Hindlimb muscle (tissue), 1 donor: ENCODE results near the gene GRIA1. TPM values are rescaled to one million over a fixed set of nuclear protein-coding genes. Genes with fewer than 3 reads are reported as not detected.

Source experiments
- DNase-seq: peaks from one replicate; pipeline ENCODE4 v3.0.0-alpha.2; 2013
- polyA plus RNA-seq: library from polyadenylated mRNA; unstranded; fragments of 120-200 nt; gene quantifications from one replicate; pipeline ENCODE4 v1.2.1, GENCODE V29; 2013; ENCODE audit not compliant: insufficient read length

GRIA1 gene
- polyA plus RNA-seq, 1 donor = 0.28 TPM

- no peak for DNase-seq
Measured at GRCh38 chr5:153500178-153500577, 9.7 kb downstream of the GRIA1 start.

DNA sequence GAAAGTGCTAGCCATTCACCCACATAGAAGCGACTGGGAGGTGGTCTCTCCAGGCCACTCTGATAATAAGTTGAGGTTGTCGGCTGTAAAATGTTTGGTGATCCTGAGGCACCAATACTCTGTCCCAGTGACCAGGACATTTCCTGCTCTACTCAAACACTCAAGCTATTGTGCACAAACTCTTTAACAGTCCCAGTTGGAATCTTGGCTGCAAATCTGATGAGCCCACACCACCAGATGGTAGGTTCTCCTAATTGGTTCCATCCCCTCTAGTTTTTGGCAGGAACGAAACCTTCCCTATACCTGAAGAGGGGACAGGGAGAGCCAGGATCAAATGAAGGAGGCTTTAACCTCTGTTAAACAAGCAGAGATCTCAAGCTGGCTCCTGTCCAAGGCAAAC is 14.3 kb downstream of the GRIA1 start:
- no peak for DNase-seq

DNA sequence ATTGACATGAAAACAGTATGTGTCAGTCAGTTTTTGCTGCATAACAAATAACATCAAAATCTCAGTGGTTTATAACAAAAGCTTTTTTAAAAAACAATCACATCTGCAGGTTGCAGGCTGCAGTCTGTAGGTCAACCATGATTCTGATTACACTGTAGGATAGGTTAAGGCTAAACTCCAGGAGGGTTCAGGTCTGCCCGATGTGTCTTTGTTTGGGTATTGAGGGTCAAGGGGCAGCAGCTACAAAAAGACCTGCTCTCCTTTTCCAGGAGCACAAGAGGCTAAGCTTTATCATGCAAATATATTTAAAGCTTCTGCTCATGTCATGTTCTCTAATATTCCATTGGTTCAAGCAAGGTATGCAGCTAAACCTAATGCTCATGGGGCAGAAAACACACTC is 18.2 kb downstream of the GRIA1 start:
- no peak for DNase-seq

GRCh38 chr5:153511622-153512021 is 21.2 kb downstream of the GRIA1 start:
- DNase-seq = no peak

- peak; percentile 6 for DNase-seq
Measured at GRCh38 chr5:153513156-153513555, 22.7 kb downstream of the GRIA1 start.

DNA sequence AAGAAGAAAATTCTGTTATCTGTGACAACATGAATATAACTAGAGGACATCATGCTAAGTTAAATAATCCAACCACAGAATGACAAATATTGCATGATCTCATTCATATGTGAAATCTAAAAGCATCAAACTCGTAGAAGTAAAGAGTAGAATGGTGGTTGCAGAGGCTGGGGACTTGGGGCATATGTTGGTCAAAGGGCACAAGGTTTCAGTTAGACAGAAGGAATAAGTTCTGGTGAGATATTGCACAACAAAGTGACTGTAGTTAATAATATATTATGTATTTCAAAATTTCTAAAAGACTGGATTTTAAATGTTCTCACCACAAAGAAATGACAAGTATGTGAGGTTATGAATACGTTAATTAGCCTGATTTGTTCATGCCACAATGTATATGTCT is 24.8 kb downstream of the GRIA1 start:
- DNase-seq = no peak

DNA sequence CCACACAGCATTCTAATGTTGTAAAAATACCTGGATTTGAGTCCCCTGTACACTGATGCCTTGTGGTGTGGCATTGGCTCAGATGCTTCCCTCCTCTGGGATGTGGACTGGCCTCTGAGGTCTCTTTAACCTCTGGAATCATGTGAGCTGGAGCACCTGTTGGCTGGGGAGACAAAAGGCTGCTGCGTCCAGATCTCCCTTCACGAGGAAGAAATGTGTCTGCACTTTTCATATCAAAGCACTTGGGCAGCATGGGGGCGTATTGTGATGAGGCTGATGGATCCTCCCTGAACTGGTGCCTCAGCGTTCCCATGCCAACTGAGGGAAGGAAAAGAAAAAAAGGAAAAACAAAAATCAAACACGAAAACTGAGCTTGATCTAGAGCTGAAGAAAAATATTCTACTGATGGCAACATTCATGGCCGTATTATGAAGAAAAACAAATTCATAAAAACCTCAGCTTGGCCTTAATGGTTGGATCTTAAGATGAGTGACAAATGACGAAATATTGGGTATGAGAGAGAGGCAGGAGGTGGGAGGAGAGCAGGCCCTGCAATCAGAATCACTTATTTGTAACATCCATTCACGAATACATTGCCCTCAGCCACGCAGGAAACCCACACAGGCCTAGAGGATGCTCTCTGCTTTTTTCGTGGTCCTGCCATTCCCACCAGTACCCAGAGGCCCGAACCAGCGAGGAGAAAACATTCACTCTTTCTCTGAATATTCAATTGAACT is 26.2 kb downstream of the GRIA1 start:
- no peak for DNase-seq

DNA sequence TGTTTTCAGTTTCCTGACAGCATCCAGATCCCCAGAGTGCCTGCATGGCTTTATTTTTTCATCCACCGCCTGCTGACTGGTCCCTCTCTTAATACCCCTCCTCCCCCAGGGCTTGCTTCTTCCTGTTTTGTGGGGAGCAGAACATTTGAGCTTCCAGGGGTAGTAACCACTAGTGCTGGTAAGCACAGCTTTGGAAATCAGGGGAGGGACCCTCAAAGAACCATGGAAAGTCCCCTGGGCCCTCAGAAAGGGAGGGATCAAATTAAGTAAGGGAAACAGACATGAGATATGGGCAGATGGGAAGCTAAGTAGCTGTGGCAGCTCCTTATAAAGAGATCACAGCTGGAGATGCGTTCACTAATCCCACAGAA is 26.8 kb downstream of the GRIA1 start:
- no peak for DNase-seq

DNA sequence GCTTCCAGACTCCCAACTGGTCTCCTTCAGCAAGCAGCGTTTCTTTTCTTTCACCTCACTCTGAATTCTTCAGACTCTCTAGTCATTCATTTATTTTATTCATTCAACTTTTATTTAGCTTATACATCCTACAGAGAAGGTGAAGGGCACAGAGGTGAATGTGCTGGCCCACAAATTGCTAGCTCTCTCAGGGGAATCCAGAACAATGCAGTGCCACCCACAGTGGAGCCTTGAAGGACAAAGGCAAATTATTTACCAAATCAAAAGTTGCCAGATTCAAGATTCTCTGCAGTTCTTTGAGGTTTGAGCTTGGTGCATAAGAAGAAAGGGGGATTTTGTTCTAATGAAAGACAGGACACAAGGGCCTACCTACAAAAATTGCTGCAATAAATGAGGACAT is 29.7 kb downstream of the GRIA1 start:
- no peak for DNase-seq

DNA sequence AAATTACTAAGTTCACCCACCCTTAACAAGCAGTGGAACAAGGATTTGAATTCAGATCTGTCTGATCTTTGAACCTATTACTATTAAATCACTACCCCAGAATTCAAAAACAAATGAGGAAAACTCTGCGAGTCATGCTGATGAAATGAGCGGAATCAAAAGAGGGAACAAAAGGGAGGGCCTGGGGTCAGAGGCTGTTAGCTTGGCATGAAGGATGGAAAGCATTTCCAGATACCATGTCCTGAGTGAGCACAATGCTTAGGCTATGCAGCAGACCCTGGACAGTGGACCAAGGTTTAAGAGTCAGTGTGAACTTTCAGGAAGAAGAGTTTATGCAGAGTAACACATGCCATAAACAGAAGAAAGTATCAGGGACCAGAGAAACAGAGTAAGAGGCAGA is 30.5 kb downstream of the GRIA1 start:
- DNase-seq = no peak

DNA sequence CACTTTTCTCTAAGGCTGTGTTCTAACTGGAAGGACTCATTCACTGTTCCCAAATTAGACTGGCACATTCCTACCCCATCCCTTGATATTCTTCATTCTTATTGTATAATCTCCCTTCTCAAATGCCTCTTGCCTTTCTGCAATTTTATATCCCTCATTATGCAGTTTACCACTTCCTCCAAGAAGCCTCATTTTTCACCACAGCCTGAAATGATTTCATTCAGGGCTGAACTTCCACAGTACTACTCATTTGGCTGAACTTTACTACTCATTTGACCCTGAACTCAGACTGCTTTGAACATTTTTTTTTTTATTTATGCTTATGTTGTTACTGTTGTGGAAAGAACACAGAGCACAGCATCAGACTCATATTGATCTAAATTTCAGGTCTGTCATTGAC is 32.7 kb downstream of the GRIA1 start:
- no peak for DNase-seq

- DNase-seq = no peak
Measured at GRCh38 chr5:153523831-153524230, 33.4 kb downstream of the GRIA1 start.

DNA sequence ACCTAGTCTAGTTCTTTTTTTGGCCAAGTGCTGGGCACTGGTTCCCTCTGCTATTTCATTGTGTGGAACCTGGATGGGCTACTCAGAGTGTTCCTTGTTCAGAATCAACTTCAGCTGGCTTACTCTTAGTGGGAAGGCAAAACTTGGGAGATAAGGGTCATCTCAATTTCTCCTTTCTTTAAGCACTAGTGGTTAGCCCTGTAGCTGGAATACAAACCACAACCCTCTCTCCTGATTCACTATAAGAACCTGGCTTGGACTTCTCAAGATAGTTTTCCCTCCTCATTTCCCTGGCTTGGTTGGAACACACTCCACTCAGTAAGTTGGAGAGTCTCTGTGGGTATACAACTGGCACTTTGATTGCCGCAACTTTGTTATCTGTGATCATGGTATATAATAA is 35.1 kb downstream of the GRIA1 start:
- no peak for DNase-seq

DNA sequence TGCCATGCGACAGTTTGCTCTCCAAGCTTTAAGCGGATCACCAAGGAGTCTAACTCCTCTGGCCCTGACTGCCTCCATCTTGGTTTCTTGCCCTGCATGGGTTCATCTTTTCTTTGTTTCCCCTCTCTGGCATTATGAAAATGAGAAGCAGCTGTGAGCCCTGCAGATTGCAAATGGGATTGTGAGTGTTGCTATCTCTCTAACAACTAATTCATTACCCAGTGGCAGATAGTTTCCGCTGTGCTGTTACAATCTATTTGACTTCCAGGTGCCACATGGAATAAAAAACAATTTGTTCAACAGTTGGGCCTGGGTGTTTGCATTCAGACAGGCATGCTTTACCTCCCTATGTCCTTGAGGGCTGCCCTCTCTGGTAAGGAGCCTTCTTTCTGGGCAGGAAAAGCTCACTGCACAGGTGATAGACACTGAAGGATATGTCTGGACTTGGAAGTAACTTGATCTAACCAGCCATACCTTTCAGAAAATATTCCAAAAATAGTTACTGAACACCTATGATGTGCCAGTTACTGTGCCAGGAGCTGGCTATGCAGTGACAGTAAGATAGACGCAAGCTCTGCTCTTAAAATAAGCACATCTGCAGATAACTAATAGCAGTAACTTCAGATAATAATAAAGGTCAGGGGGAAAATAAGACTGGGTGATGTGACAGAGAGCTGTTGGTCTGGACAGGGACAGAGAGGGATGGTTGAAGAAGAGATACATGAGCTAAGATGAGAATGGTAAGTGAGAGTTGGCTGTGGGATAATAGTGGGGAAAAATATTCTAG is 40.1 kb downstream of the GRIA1 start:
- no peak for DNase-seq

- no peak for DNase-seq
Measured at GRCh38 chr5:153533546-153533945, 43.1 kb downstream of the GRIA1 start.

DNA sequence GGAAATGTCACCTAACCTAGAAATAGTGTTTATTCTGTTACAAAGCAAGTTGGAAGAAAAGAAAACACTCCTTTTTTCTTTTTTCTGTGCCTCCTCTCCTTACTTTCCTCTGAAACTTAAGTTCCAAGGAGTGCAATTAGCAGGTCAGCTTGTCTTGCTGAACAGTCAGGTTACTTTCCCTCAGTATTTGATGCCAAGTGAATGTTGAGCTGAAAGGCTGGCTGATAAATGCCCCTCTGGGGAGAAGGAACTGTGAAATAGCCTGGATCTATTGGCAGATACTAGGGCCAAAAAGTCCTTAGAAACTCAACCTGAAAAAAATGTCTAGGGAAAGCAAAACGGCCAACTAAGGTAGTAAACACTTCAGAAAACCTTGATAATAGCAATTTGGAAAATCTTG is 43.6 kb downstream of the GRIA1 start:
- no peak for DNase-seq

DNA sequence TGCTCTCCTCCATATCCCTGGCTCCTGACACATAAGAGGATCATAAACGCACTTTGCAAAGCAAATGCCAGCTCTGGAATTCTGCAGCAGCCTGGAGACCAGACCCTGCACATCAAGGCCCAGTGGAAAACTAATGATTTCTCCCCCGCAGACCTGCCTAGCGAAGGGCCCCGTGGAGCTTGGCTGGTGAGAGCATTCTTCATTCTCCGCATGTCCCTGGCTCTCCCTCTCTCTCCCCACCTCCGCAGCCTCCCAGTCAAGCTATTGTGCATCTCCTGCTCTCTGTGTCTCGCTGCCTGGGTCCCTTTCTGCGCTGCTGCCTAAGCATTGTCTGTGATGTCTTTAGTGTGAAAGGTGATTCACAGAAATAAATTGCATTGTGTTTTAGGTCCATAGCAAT is 46.7 kb downstream of the GRIA1 start:
- DNase-seq = no peak

DNA sequence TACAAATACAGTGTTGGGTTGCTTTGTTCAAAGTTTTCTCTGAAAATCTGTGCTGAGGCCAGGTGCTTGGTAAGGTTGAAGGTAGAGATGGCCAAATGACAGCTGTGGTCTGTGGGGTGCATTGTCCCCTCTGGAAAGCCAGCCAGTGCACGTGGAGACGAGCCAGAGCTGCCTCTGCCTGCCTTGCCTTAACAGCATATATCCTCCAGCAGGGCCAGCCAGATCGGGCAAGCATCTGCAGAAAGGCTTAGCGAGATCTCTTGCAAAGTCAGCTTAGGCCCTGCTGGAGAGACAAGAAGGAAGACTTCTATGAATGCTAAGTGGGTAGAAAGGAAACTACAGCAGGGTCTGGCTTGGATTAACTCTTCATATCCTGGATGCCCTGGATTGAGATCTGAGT is 49.5 kb downstream of the GRIA1 start:
- DNase-seq = no peak

DNA sequence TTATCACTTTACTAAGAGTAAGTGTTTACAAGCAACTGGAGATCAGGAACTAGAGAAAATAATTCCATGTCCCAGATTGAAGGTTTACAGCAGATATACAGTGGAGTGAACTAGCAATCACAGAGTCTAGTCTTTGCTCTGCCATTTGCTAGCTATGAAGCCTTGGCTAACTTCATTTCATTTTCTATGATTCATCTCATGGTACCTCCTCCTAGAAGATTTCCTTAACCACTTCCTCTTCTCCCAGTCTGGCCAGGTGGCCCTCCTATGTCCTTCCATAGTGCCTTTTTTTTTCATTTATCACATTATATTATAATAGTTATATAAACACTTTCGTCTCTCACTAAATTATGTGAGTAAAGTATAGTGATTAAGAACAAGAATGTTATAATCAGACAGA is 52.1 kb downstream of the GRIA1 start:
- DNase-seq = no peak

GRCh38 chr5:153543288-153543687 is 52.8 kb downstream of the GRIA1 start:
- DNase-seq = no peak

- no peak for DNase-seq
Measured at GRCh38 chr5:153543959-153544470, 53.5 kb downstream of the GRIA1 start.

GRCh38 chr5:153544706-153545105 is 54.2 kb downstream of the GRIA1 start:
- no peak for DNase-seq

DNA sequence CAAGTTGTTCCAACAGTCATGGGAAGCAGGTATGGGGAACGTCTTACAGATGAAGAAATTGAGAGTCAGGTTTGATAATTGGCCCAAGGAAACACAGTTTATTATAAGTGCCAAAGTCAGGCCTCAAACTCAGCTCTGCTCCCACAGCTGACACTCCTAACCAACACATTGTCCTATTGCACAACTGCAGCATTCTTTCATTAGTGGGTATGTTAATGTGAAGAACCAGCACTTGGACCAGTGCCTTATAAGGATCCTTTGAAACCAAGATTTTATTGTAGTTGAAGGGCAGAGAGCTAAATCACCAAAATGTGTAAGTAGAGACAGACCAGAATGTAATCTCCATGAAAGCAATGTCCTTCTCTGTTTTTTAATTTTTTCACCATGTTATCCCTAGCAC is 56.1 kb downstream of the GRIA1 start:
- DNase-seq = no peak

DNA sequence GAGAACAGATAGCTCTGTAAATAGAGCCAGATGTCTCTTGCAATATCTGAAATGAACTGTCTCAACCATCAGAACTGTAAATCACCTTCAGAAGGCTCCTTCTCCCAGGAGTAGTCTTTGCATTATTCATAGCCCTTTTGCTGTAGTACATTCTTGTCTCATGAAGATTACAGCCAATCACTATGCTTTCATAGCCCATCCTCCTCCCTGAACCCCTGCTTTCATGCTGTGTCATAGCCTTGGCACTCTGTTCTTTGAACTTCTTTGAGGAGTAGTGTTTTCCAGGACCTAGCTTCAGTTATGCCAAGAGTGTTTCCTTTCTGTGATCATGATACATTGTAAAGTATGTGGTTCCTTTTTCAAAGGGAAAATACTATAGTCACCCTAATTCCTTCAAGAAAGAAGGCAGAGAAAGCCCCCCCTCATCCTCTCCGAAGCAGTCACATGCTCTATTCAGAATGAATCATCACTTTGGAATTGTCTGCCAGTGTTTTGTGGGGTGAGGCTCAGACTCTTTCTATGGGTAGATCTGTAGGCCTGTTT is 61.1 kb downstream of the GRIA1 start:
- no peak for DNase-seq
